Gastroesophageal sphincter (tissue), 3 donors: ENCODE data around the gene DNAH7.

Experiments used
- EP300 ChIP-seq: sonication (generic); formaldehyde crosslinking; IDR thresholded peaks from one replicate; pipeline ENCODE4 v1.6.1; 2017; ENCODE audit warnings: antibody characterized with exemption, mild to moderate bottlenecking
- POLR2A ChIP-seq, 2 donors: fragments of 450-650 bp; IDR thresholded peaks; one replicate each; pipeline ENCODE4 v1.6.1; 2017; ENCODE audit warnings: antibody characterized with exemption in 2 of 2, mild to moderate bottlenecking in 2 of 2, moderate library complexity in 1 of 2
- POLR2AphosphoS5 ChIP-seq: sonication (generic); formaldehyde crosslinking; IDR thresholded peaks from one replicate; pipeline ENCODE4 v1.6.1; 2017; ENCODE audit warnings: antibody characterized with exemption
- TF ChIP-seq, protein P1 (sequence below), 4 experiments: fragments of 200-600 bp in 2 of 4; fragments of 450-650 bp in 2 of 4; sonication (generic) in 1 of 4; IDR thresholded peaks; one replicate each; pipeline ENCODE4 v1.5.1; 2017 to 2019; ENCODE audit warnings: antibody characterized with exemption in 4 of 4, mild to moderate bottlenecking in 2 of 4, moderate library complexity in 2 of 4

DNA sequence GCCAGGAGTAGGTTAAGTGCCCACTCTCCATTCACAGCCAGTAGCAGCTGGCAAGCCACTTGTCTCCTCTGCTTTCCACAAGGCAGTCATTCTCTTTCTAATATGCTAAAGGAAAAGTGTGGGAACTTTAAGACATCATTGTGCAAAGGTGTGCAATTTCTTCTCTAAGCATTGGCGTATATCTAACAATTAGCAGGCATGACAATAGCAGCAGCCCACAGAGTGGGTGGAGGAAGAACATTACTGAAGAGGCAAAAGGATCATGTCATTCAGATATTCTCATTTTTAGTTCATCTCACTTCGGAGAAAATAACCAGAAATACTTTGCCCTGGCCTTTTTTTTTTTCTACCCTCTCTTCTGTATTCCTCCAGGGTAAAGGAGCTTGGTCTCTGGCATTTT lies 177.6 kb downstream of the DNAH7 start:
- TF ChIP-seq, protein P1, sequence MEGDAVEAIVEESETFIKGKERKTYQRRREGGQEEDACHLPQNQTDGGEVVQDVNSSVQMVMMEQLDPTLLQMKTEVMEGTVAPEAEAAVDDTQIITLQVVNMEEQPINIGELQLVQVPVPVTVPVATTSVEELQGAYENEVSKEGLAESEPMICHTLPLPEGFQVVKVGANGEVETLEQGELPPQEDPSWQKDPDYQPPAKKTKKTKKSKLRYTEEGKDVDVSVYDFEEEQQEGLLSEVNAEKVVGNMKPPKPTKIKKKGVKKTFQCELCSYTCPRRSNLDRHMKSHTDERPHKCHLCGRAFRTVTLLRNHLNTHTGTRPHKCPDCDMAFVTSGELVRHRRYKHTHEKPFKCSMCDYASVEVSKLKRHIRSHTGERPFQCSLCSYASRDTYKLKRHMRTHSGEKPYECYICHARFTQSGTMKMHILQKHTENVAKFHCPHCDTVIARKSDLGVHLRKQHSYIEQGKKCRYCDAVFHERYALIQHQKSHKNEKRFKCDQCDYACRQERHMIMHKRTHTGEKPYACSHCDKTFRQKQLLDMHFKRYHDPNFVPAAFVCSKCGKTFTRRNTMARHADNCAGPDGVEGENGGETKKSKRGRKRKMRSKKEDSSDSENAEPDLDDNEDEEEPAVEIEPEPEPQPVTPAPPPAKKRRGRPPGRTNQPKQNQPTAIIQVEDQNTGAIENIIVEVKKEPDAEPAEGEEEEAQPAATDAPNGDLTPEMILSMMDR (IDR thresholded peaks at IDR 0.05) = no peak
- no peak for TF ChIP-seq POLR2A (IDR thresholded peaks at IDR 0.05)
- no peak for TF ChIP-seq POLR2AphosphoS5
- no peak for TF ChIP-seq EP300
